Activated CD4-positive, CD25-positive, alpha-beta regulatory T cell treated with anti-CD3 and anti-CD28 coated beads, Interleukin-2, amount 50 U/mL, for 72 hours (primary cell): Measurements from ENCODE around the gene CSTA.

ENCODE experiments used
- DNase-seq: peaks from one replicate; pipeline ENCODE4 v3.0.0; 2021

CSTA gene, protein sequence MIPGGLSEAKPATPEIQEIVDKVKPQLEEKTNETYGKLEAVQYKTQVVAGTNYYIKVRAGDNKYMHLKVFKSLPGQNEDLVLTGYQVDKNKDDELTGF

DNA sequence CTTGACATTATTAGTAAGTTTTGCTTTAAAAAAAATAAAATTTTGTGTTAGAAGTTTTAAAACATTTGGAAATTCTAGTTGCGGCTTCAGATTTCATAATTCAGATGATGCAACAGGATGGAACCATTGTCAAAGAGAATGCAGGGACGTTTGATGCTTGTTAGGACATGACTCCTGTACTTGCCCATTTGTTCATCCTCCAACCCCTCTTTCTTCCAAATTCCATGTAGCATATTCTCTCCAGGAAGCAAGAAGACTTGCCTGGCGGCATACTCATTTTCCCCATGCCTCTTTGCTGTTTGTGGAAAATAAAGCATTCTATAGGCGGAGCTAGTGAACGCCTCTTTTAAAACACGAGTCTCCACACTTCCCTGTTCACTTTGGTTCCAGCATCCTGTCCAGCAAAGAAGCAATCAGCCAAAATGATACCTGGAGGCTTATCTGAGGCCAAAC, at the start of gene CSTA:
CSTA (plus strand) TSS at position 378 of the 453 bp plus-strand sequence; CDS start at position 423, 45 bp downstream.
- no peak for DNase-seq

DNA sequence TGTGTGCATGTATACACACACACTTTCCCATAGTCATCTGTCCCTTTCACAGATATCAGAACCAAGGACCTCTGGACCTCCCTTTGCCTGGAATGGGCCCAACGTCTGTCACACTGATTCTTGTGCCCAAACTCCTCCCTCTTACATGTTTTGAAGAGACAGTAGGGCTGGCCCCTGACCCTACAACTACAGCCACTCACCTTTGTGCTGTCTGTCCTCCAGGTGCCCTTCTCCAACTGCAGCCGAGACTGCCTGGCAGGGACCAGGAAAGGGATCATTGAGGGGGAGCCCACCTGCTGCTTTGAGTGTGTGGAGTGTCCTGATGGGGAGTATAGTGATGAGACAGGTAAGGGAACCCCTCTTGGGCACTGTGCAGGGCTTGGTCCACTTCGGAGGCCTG, 43.2 kb upstream of the CSTA start:
- no peak for DNase-seq

DNA sequence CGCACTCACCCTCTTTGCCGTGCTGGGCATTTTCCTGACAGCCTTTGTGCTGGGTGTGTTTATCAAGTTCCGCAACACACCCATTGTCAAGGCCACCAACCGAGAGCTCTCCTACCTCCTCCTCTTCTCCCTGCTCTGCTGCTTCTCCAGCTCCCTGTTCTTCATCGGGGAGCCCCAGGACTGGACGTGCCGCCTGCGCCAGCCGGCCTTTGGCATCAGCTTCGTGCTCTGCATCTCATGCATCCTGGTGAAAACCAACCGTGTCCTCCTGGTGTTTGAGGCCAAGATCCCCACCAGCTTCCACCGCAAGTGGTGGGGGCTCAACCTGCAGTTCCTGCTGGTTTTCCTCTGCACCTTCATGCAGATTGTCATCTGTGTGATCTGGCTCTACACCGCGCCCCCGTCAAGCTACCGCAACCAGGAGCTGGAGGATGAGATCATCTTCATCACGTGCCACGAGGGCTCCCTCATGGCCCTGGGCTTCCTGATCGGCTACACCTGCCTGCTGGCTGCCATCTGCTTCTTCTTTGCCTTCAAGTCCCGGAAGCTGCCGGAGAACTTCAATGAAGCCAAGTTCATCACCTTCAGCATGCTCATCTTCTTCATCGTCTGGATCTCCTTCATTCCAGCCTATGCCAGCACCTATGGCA, 41.1 kb upstream of the CSTA start:
- no peak for DNase-seq

DNA sequence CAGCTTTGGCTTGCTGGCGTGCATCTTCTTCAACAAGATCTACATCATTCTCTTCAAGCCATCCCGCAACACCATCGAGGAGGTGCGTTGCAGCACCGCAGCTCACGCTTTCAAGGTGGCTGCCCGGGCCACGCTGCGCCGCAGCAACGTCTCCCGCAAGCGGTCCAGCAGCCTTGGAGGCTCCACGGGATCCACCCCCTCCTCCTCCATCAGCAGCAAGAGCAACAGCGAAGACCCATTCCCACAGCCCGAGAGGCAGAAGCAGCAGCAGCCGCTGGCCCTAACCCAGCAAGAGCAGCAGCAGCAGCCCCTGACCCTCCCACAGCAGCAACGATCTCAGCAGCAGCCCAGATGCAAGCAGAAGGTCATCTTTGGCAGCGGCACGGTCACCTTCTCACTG, 40.6 kb upstream of the CSTA start:
- DNase-seq = no peak

DNA sequence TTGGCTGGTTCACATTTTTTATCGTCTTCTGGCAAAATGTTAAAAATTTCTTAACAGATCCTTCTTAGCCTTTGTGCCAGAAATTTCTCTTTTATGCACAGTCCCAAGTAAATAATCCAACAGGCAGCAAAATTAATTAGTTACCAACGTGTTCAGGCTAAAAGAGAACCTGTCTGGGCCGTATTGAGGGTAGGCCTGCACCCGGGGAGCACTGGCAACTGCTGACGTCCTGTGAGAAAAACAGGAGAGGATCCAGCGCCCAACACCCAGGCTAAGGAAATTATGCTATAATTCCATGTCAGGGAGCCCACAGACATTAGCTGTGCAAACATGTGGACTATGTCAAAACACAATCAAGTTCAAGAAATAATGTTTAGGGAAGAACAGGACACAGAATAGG, 30.7 kb upstream of the CSTA start:
- no peak for DNase-seq

DNA sequence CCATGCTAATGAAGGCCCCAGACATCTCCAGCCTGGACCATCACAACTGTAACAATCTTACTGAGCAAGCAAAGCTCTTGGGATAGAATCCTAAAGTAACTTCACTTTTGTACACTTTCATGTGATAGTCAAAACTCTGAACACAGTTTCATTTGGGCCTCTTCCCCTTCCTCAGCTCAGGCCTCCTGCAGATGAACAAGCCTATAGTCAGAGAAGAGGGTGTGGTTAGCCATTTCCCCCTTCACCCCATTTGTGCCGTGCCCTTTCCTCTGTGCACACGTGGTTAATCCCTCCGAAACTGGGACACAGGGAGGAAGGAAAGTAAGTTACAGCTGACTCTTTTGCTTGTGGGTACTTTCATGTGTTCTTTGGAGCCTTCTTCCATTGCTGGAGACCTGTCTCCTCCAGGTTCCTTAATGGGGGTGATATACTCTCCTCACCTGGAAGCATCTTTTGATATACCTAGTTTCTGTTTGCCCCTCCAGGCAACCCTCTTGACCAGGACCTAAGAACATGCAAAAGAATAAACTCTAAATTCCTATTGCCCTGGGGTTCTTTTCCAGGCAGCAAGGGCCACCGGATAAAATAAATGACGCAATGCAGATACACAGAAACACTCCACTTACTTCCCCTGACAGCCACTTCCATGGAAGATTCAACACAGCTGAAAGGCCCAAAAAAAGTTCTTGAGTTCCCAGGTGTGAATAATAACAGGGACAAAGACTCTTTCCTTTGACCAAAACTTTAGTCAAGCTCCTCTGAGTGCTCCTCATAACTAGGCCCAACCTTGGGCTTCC, 29.6 kb upstream of the CSTA start:
- no peak for DNase-seq

DNA sequence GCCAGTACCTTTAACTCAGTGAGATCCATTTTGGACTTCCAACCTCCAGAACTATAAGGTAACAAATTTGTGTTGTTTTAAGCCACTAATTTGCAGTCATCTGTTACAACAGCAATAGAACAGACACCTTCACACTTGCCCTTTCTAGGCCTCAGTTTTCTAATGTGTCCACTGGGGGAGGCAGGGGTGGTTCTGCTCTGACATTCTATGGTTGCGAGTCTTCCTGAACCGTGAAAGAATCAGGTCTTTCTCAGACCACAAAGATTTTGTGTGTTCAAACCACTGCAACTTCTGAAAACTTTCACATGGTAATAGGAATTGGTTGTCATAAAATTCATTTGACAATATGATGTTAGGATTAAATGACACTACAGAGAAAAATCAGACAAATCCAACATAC, 26.8 kb upstream of the CSTA start:
- no peak for DNase-seq

DNA sequence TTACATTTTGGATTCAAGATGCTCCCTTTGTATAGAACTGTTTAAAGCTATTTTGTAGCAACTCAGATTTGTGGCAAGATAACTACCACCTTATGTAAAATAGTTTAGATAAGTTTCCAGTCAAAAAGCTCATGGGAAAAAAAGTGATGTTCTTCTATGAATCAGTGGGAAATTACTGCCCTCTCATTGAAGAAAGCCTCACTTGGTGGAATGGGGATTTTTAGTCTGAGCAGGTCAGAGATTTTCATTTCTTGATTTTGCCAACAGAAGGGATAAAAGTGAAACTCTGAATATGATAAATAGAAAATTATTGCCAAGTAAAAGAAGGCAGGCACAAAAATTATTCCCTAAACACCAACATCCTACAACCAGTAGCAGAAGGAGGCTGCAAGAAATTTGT, 25.8 kb upstream of the CSTA start:
- DNase-seq = no peak

DNA sequence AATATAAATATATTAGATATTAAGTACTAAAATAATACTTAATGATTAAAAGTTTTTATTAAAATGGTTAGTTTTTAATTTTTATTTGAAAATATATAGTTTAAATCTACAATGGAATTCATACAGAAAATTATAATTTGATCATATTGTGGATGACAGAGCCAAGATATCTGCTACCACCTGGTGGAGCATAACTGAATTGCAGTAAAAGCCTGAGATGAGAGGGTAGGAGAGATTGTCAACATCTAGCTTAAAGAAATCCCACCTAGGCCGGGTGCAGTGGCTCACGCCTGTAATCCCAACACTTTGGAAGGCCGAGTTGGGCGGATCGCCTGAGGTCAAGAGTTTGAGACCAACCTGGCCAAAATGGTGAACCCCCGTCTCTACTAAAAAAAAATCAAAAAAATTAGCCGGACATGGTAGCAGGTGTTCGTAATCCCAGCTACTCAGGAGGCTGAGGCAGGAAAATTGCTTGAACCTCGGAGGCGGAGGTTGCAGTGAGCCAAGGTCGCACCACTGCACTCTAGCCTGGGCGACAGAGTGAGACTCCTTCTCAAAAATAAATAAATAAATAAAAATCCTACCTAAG, 25.1 kb upstream of the CSTA start:
- DNase-seq = no peak

DNA sequence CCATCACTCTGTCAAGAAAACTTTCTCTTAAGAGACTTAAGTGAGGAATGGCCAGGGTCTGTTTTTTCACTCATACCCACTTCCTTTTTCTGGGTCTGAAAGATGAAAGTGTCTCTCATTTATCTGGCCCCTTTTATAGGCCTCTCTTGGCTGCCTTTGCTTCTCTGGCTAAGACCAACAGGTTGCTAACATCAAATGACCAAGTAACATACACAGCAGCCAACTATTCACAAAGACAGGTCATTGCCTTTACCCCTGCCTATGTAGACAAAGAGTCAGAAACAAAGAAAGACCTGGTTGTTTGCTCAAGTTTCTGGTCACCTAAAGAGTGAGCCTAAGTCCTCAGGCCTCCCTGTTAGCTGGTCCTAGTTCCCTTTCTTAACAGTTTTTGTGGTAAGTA, 24.0 kb upstream of the CSTA start:
- DNase-seq = no peak

DNA sequence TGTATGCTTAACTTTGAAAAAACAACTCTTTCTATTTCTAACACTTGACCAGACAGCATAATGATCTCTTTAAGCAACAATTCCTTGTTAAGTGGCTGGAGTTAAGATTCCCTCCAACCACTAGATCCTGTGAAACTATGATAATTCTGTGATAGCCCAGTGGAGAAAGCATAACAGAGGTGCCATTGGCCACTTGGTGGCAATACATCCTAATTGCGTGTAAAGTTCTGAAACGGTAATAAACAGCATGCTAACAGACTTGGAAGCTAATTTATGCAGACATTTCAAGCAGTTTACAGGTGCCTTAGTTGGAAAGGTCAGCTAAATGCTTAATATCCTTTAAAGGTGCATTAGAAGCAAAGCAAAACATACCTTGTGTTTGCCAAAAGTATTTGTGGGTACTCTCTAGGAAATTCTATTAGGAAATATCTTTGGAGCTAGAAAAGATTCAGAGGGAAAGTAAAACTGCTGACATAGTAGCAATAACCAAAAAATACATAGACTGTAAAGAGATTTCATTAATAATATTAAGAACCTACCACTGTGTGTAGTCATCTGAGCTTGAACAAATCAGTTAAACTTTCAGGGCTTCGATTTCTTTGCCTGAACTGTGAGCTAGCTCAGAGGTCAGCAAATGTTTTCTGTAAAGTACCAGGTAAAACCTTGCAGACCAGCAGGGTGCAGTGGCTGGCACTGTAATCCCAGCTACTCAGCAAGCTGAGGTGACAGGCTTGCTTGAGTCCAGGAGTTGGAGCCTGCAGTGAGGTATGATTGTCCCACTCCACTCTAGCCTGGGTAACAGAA, 19.0 kb upstream of the CSTA start:
- no peak for DNase-seq

DNA sequence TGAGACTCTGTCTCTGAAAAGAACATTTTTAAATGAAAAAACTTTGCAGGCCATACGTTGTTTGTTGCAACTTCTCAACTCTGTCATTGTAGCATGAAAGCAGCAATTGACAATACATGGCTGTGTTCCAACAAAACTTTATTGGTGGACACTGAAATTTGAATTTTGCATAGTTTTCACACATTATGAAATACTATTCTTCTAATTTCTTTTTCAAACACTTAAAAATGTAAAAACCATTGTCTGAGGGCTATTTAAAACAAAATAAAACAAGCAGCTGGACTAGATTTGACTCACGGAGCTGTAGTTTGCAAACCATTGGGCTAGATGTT, 18.5 kb upstream of the CSTA start:
- no peak for DNase-seq

DNA sequence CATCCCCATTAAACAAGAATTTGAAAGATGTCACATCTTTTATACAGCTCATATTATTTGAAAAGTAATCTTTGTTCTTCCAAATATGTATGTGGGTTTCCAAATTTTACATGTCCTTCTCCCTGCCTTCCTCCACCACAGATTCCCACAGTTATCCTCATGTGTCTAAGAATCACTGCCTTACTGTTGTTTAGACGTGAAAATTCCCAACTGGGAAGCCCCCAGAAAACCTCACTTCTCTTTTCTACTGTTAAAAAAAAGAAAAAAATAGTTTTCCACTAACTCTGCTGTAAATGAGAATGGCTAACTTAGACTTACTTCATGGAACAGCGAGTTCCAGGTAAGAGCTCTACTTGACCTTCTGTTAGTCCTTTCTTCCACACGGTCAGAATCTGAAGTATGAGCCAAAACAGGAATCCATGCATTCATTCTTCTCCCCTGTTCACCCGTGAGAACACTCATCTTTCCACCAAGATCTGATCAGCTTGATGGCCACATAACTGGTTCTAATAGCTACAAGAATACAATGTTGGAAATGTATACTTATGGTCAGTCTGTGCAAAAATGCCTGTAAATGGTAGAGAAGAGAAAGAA, 17.9 kb upstream of the CSTA start:
- DNase-seq = no peak

DNA sequence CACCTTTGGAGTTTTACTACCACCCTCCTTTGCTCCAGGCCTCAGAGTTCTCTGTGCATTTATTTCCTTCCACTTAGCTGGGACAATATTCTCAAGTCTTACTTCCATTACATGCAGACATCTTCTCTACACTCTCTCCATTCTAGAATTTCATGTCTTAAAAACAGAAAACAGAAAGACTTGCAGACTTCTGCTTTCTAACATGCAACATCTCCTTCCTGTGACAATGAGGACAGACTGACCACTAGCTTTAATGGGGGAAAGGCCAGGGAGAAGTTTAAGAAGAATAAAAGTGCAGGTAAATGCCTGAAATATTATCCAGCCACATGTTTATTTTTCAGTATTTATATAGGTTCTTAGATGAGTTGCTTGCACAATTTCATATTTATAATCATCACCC, 17.1 kb upstream of the CSTA start:
- DNase-seq = no peak

DNA sequence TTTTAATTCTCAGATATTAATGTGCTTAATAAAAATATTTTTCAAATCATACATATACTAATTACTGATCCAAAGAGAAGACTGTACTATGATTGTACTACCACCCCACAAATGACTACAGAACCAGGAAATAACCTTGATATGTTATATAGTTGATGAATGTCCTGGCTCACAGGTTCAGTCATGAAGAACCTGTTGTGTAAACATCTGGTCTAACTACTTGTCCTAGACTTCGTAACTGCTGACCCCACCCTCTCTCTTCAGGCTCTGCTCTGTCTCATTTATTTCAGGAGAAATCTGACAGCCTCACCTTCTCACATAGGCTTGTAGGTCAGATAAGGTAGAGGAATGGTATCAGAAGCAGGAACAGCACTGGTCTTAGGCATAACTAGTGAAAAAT, 14.7 kb upstream of the CSTA start:
- no peak for DNase-seq

DNA sequence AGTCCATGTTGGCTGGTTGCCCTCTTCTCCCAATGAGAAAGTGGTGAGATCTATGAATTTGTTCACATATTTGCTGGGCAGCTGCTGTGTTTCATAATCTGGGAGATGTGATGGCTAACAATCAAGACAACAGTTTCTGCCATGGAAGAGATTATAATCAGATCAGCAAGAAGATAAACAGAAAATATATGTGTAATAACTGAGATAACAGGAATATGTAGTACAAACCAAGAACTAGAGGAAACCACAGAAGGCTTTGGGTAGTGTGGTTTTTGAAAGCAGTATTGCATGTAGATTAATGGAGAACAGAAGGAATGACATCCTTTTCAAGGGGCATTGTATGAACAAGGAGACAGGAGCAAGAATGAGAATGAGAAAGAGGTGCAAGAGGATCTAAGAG, 12.2 kb upstream of the CSTA start:
- no peak for DNase-seq

DNA sequence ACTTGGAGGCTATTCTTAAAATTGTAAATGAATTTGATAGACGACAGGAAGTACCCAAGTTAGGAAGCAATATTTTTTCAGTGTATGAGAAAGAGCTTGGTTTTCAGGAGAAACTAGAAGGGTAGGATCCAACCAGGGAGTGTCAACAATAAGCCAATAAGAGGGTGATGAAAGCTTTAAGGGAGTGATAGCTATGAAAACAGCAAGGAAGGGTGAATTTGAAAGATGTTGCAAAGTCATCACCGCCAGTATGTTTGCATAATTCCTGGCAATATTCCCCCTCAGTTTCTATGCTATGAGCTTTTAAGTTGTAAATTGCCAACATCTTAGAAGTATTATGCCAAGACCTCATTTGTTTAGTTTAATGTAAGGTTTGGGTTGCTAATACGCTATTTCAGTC, 11.8 kb upstream of the CSTA start:
- no peak for DNase-seq

DNA sequence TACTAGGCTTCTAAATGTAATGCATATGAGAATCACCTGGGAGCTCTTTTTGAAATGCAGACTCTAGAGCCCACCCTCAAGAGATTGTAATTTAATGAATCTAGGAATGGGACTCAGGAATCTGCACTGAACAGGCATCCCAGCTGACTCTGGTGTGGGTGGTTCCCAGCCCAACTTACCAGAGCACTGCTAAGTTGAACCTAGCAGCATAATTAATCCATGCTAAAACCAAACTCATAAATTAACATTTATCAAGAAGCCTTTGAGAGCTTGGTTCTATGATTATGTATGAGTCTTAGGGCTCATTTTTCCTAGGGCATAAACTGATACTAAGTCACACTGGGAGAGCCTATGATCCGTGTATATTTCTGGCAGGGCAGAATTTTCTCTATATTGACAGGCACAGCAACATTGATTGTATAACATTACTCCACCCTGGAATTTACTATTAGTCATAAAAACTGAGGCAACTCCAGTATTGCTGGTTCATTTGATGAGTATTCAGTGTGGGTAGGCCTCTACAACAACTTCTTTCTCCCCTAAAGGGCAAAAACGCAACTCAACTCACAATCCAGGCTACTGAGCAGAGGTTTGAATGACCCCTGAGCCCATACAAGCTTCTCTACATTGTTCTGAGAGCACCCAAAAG, 10.7 kb upstream of the CSTA start:
- no peak for DNase-seq

DNA sequence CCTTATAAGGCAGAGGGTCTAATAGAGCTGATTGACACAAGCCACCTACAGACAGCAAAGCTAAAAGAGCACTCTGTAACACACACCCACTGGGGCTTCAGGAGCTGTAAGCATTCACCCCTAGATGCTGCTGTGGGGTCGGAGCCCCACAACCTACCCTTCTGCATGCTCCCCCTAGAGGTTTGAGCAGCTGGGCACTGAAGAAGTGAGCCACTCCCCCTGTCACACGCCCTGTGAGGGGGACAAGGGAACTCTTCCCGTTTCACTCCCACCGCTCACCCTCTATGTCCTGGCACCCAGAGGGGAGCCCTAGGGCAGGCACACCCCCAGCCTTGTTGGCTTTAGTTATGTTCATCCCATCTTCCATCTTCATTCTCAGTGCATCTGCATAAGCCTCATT, 9.4 kb upstream of the CSTA start:
- DNase-seq = no peak

DNA sequence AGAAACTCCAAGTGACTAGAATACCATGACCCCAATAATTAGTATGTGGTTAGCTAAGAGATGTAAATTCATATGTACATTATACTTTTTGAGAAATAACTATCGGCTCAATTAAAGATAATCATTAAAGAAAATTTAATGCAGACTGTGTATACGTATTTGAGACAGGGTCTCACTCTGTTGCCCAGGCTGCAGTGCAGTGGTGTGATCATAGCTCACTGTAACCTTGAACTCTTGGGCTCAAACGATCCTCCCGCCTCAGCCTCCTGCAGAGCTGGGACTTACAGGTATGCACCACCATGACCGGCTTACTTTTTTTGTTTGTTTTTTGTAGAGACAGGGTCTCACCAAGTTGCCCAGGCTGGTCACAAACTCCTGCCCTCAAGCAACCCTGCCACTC, 8.7 kb upstream of the CSTA start:
- DNase-seq = no peak

DNA sequence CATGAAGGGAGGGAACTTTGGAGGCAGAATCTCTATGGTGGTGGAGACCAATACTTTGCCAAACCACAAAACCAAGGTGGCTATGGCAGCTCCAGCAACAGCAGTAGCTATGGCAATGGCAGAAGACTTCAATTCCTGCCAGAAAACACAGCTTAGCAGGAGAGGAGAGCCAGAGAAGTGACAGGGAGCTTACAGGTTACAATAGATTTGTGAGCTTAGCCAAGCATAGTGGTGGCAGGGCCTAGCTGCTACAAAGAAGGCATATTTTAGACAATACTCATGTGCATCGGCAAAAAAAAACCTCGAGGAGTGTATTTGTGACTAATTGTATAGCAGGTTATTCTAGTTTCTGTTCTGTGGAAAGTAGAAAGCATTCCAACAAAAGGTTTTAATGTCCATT, 6.4 kb upstream of the CSTA start:
- DNase-seq = no peak
